KMS-11 (cell line): ENCODE measurements around the gene RANBP10.

ENCODE experiments used
- H2AFZ ChIP-seq: fragments of 200-600 bp; sonication (generic); 2 replicates; pipeline ENCODE4 v1.6.1; 2016; ENCODE audit warnings: antibody characterized with exemption, mixed run types, low read depth
- H3K27ac ChIP-seq: fragments of 200-600 bp; sonication (generic); 2 replicates; pipeline ENCODE4 v1.6.1; 2016; ENCODE audit warnings: mild to moderate bottlenecking, mixed run types
- H3K27me3 ChIP-seq: fragments of 200-600 bp; sonication (generic); 2 replicates; pipeline ENCODE4 v1.6.1; 2017; ENCODE audit warnings: mild to moderate bottlenecking, low read depth, mixed run types, moderate library complexity; ENCODE audit not compliant: insufficient read depth
- H3K36me3 ChIP-seq: fragments of 200-600 bp; sonication (generic); 2 replicates; pipeline ENCODE4 v1.6.1; 2017; ENCODE audit warnings: mild to moderate bottlenecking, mixed run types; ENCODE audit not compliant: insufficient read depth
- H3K4me1 ChIP-seq: fragments of 200-600 bp; sonication (generic); 2 replicates; pipeline ENCODE4 v1.6.1; 2016; ENCODE audit warnings: mild to moderate bottlenecking, low read depth, mixed run types; ENCODE audit not compliant: poor library complexity, severe bottlenecking
- H3K4me2 ChIP-seq: fragments of 200-600 bp; sonication (generic); 2 replicates; pipeline ENCODE4 v1.7.0; 2016; ENCODE audit warnings: mild to moderate bottlenecking, mixed run types
- H3K4me3 ChIP-seq: fragments of 200-600 bp; sonication (generic); IDR thresholded peaks from 2 replicates; pipeline ENCODE4 v1.6.1; 2017; ENCODE audit warnings: low read depth, low read length, mixed read lengths; ENCODE audit not compliant: insufficient read depth
- H3K79me2 ChIP-seq: fragments of 200-600 bp; sonication (generic); 2 replicates; pipeline ENCODE4 v1.6.1; 2016; ENCODE audit warnings: low read depth, mixed run types; ENCODE audit not compliant: insufficient read depth
- H3K9ac ChIP-seq: fragments of 200-600 bp; sonication (generic); 2 replicates; pipeline ENCODE4 v1.6.1; 2016; ENCODE audit warnings: mild to moderate bottlenecking, mixed run types
- H4K20me1 ChIP-seq: fragments of 200-600 bp; sonication (generic); 2 replicates; pipeline ENCODE4 v1.6.1; 2016; ENCODE audit warnings: mild to moderate bottlenecking, mixed run types; ENCODE audit not compliant: insufficient read depth
- TF ChIP-seq, protein P1 (sequence below): fragments of 200-600 bp; sonication (generic); conservative IDR thresholded peaks from 2 replicates; pipeline ENCODE4 v1.6.1; 2017; ENCODE audit warnings: low read depth, mild to moderate bottlenecking, antibody characterized with exemption, low read length, moderate library complexity, mixed read lengths

The RANBP10 gene

DNA sequence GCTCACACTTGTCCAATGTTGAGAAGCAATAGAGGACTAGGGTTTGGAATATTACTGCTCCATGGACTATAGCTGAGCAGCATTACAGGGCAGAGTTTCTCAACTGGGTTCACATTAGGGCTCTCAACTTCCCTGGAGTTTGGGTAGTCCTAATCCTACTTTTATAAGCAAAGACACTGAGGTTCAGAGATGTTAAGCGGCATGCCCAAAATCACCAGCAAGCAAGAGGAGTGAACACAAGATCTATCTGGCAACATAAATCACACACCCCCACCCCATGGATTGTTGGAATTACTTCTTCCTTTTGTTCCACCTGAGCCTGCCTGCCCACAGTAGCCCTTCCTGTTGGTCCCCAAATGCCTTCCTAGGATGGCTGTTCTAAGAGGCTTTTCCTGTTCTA is 5.5 kb upstream of the RANBP10 start:
- H3K27me3 ChIP-seq, result no peaks in the 10 kb centered on the region
- no peak overlapping the region for H3K4me3 ChIP-seq
- H3K36me3 ChIP-seq, result no peaks in the 10 kb centered on the region
- no peaks in the 10 kb centered on the region for H4K20me1 ChIP-seq
- no peak overlapping the region for H3K27ac ChIP-seq
- no peak overlapping the region for H3K9ac ChIP-seq
- no peak overlapping the region for H2AFZ ChIP-seq
- H3K4me1 ChIP-seq, result peaks cover 8% of the 10 kb centered on the region
- no peak overlapping the region for H3K4me2 ChIP-seq
- TF ChIP-seq, protein P1, sequence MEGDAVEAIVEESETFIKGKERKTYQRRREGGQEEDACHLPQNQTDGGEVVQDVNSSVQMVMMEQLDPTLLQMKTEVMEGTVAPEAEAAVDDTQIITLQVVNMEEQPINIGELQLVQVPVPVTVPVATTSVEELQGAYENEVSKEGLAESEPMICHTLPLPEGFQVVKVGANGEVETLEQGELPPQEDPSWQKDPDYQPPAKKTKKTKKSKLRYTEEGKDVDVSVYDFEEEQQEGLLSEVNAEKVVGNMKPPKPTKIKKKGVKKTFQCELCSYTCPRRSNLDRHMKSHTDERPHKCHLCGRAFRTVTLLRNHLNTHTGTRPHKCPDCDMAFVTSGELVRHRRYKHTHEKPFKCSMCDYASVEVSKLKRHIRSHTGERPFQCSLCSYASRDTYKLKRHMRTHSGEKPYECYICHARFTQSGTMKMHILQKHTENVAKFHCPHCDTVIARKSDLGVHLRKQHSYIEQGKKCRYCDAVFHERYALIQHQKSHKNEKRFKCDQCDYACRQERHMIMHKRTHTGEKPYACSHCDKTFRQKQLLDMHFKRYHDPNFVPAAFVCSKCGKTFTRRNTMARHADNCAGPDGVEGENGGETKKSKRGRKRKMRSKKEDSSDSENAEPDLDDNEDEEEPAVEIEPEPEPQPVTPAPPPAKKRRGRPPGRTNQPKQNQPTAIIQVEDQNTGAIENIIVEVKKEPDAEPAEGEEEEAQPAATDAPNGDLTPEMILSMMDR, result no peak
- H3K79me2 ChIP-seq, result no peaks in the 10 kb centered on the region

DNA sequence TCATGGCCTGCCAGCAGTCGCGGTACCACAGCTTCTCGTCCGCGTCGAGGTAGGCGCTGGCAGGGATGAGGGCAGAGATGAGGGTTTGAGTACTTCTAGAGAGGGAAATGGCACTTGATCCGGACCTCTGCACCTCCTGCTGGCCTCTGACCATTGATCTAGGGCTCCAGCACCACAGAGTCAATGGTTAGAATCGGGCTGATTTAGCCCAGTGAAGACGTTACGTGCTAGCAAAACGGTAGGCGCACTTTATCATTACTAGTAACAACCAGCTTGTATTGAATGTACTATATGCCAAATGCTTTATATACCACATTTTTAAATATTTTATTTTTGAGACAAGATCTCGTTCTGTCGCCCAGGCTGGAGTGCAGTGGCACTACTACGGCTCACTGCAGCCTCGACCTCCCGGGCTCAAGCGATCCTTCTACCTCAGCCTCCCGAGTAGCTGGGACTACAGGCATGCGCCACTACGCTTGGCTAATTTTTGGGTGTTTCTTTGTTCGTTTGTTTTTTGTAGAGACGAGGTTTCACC is 855 bp upstream of the RANBP10 start:
- H3K27ac ChIP-seq, result no peak overlapping the region

DNA sequence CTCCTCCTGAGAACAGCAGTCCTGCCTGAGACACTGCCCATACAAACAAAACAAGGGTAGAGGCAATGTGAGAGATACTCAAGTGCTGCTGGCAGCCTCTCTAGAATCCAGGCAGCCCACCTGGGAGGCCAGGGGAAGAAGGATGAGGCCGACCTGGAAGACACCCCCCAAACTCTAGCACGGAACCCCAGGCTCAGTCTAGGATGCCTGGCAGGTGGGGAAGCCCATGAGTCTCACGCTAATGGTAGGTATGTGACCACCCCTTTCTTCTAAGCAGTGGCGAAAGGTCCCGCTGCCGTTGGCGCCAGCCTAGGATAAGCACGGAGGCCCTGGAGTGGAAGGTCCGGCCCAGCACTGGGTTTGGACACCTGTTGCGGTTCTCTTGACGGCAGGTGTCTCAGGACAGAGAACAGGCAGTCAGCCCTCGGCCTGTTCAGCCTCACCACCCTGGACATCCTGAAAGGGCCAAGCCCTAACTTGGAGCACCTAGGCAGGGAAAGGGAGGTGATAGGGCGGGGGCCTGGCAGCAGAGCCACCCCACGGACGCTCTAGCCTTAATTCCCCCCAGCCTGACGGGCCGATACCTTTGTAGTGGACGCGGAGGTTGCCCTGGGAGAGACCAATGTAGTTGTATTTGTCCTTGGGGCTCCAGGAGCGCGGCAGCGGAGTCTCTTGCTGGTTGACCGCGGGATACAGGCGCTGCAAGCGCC is 487 bp downstream of the RANBP10 start:
- H3K79me2 ChIP-seq, result peaks cover 49% of the 10 kb centered on the region
- peak overlapping the region; percentile 96 for H3K4me2 ChIP-seq

More for the DNA sequence above, 855 bp upstream of the RANBP10 start:
- Histone ChIP-seq H3K79me2 (peaks cover 36% of the 10 kb centered on the region), H3K4me2 (peak overlapping the region; percentile 72), H4K20me1 (no peaks in the 10 kb centered on the region), H3K9ac (peak overlapping the region; percentile 75; the same call in 1 of the 2 replicates), H3K4me3 (no peak overlapping the region), H3K27me3 (no peaks in the 10 kb centered on the region), H3K36me3 (0 out of 2 replicates have a peak, but pooled peaks cover 4% of the 10 kb centered on the region), H2AFZ (peak overlapping the region; percentile 81), H3K4me1 (peaks cover 18% of the 10 kb centered on the region)
- TF ChIP-seq, protein P1, result no peak

DNA sequence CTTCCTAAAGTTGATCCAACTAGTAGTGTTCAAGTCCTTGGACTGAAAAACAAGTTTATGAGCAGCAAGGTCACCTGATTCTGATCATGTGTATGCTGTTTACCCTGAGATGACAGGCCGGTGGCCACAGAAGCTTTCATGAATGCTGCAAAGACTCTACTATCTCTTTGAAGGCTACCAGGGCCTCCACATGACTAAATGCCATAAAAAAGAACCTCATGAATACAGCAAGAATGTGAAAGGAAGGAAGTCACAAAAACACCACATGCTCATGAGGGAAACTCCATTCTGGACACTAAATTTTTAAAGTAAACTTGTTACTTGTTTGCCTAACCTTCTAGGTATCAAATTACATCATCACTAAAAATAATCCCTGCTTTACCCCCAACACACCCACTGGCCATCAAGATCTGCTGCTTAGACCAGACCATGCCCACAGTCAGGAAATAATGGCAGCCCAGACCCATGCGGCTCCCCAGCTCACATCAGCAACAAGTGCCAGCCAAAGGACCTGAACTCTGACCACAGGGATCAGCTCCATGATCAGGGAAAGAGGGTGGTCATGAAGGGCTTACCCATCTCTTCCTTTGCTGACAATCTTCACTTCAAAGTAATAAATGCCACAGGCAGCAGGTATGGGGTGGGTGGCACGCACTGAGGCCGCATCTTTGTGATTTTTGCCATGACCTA is 1.4 kb downstream of the RANBP10 start:
- TF ChIP-seq, protein P1, result no peak
- Histone ChIP-seq H4K20me1 (no peaks in the 10 kb centered on the region), H3K79me2 (peaks cover 49% of the 10 kb centered on the region), H3K27me3 (no peaks in the 10 kb centered on the region), H3K4me1 (peaks cover 18% of the 10 kb centered on the region), H3K4me3 (no peak overlapping the region), H3K9ac (no peak overlapping the region; the same call in 1 of the 2 replicates), H3K4me2 (peak overlapping the region; percentile 96), H2AFZ (no peak overlapping the region), H3K36me3 (0 out of 2 replicates have a peak, but pooled peaks cover 4% of the 10 kb centered on the region), H3K27ac (no peak overlapping the region; the same call in 1 of the 2 replicates)

More for the DNA sequence above, 487 bp downstream of the RANBP10 start:
- Histone ChIP-seq H3K9ac (peak overlapping the region; percentile 75), H2AFZ (peak overlapping the region; percentile 81; the same call in 1 of the 2 replicates), H3K27me3 (no peaks in the 10 kb centered on the region), H3K4me1 (peaks cover 18% of the 10 kb centered on the region), H3K4me3 (no peak overlapping the region), H4K20me1 (no peaks in the 10 kb centered on the region), H3K27ac (peak overlapping the region; percentile 35), H3K36me3 (0 out of 2 replicates have a peak, but pooled peaks cover 4% of the 10 kb centered on the region)
- TF ChIP-seq, protein P1, result no peak
